Measurements from ENCODE around the gene AFMID.
A peak's percentile ranks its signal among the peaks of the same experiment; 100 is the strongest.
"Not testable (repeated sequence)": the region's sequence is repeated elsewhere in the genome, so short reads cannot be mapped to it uniquely, and the experiment has no call there.

The AFMID gene

DNA sequence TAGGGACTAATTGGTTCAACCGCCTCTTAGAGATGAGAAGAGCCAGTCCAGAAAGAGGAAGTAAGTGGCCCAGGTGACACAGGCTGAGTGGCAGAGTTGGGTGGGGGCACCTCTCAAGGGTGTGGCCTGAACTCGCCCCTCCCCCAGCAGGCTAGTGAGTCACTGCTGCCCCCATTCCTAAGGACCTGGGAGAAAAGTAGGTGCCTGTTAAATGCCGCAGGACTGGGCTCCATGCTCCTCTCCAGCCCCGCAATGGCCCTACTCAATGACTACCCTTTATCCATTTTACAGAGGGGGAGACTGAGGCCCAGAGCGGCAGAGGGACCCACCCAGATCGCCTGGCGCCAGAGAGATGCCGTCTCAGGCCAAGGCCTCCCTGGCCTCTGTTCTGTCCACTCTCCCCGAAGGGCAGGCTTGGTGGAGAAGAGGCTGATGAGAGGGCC is 52.3 kb downstream of the AFMID start:
- DNase-seq: no peak

DNA sequence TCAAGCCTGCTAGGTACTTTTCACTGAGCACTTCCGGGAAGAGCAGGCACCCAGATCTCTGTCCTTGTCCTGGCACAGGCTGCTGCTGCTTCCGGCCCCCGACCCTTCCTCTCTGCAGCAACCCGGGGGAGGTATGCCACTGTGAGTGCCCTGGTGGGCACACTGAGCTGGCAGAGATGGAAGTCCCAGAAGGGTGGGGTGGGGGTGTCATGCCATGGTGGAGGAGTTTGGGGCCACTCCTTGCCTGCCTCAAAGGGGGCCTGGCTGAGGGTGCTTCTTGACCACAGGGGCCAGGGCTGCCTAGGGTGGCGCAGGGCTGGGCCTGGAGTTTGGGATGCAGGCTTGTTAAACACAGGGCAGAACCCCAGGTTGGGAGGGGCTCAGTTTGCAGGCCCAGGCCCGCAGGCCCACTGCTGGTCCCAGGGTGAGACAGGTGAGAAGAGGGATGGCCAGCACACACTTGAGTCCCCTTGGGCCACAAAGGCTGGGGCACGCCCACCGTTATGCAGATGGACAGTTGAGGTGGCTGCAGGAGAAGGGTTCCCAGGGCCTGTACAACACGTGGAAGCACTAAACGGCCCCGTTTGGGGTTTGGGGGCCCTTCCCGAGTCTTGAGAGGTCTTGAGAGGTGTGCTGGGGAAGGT is 53.0 kb downstream of the AFMID start:
- DNase-seq: no peak

DNA sequence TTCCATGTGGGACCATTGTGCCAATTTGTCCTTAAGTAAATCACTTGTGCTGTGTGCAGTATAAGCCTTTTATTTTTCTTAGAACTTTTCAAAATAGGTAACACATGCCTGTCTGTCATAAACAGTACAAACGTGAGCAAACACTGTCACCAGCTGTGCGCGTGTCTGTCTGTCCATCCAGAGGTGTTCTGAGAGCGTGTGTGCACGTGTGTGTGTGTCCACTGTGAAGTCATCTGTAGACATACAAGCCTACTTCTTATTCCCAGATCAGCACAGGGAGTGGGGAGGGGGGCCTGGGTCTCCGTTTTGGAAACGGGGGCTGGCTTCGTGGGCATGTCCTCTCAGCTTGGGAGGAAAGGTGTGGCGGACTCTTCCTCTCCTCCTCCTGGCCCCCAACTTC is 53.7 kb downstream of the AFMID start:
- DNase-seq: no peak

DNA sequence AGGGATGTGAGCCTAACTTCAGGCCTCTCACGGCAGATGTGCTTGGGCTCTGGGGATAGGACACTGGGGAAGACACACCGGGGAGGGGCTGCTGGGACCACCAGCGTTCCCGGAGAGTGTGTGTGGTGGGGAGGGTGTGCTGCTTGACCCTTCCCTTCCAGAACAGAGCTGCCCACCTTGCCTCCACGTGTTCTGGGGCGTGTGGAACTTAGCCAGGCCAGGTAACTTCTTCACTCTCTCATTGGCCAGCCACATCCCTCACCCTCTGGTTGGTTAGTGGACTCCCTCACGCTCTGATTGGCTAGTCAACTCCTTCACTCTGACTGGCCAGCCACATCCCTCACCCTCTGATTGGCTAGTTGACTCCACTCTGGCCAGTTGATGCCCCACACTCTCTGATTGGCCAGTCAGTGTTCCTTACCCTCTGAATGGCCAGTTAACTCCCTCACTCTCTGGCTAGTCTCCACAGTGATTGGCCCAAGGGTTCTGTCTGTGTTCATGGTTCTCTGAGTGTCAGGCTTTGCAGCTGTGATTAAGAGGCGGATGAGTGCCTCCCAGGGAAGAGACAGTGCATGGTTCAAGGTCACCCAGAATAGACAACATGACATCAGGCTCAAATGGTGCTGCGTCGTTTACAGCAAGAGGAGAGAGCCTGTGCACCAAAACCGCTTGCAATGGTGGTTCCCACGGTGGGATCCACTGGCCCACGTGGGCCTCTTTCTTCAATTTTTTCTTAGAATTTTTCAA is 54.3 kb downstream of the AFMID start:
- peak; percentile 74 to 82 for DNase-seq

DNA sequence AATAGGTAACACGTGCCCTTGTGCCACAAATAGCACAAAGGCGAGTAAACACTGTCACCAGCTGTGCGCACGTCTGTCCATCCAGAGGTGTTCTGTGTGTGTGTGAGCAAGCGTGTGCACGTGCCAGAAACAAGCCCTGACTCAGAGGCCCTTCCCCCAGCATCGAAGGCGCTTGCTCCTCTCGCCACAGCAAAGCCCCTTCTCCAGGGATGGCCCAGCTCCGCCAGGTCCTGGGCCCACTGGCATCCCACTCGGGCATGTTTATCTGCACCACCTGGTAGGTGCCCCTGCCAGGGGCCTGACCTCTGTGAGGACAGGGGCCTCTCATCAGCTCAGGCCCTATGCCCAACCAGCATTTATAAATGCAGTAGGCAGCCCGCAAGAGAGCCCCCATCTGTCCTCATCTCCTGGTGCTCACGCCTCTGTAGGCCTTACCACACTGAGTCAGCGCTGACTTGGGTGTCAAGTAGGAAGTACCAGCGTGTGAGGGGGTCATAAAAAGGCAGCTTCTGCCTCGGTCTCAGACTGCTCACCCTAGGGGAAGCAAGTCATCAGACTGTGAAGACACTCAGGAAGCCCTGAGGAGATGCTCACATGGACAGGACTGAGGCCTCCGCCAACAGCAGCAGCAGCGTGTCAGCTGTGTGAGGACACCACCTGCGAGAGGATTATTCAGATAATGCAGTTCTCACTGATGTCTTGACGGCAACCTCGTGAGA is 55.0 kb downstream of the AFMID start:
- DNase-seq: no peak

DNA sequence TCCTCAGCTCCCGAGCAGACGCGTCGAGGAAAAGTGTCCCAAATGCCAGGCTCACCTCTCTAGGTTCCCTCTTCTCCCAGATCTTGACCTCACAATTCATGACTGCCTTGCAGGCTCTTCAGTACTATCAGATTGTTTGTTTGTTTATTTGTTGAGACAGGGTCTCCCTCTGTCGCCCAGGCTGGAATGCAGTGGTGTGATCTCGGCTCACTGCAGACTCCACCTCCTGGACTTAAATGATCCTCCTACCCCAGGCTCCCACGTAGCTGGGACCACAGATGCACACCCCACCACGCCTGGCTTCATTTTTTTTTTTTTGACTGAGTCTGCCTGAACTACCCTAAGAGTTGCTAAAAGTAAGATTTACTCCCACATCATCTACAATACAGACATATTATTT is 60.1 kb downstream of the AFMID start:
- no peak for DNase-seq

DNA sequence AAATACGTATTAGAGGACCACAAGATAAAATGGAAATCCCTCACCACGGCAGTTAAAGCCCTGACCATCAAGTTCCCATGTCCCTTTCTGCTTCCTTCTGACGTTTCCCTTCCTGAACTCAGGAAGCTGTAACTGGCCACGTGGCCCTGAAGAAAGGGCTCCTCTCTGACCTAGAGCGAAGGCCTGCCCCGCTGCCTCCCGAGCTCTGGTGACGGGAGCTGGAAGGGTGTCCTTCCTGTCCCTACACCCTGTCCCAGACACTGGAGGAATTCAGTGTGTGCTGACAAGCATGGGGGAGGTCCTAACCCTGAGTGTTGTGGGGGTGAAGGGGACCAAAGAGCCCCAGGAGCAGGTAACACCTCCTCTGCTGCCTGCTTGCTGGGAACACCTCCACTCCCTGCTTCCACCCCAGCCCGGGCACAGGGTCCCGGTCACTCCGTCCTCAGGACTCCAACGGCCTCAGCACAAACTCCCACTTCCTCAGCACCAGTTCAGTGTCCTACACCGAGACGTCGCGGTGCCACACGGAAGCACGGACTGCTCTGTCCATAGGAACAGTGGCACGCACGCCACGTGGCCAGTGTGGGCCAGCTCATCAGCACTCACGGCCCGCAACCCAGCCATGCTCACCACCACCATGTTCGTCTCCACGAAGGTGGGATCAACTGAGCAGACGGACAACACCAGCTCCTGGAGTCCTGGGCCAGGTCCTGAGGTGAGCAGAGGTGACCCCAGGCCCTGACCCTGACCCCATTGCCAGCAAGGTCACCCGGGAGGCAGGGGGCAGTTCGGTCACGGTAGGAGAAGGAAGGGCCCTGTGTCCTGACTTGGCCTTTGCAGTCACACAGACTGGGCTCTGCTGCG is 61.1 kb downstream of the AFMID start:
- DNase-seq: no peak

DNA sequence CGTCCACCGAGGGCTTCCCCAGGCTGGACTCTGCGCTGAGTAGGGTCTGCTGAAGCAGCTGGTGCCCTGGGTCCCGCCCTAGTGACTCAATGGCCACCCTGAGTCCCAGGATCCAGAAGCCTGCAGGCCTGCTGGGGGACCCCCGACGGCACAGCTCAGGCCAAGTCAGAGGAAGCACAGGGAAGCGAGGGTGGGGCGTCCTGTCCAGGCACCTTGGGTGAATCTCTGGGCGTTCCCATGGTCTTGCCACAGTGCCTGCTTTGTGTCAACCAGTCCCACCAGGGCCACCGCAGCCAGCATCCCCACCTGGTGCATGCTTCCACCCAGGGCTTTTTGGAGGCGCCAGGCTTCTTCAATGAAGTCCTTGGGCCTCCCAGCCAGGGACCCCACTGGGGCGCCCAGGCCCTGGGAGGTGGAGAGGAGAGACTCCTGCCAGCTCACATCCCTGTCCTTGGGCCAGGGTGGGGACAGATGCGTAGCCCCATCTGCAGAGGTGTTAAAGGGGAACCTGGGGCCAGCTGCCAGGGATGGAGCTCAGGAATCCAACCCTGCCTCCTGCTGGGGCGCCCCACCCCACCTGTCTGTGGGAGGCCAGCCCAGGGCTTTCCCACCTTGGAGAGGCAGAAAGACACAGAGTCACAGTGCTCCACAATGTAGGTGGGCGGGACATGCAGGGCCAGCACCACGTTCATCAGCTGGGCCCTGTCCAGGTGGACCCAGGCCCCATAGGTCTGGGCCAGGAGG is 62.1 kb downstream of the AFMID start:
- no peak for DNase-seq

DNA sequence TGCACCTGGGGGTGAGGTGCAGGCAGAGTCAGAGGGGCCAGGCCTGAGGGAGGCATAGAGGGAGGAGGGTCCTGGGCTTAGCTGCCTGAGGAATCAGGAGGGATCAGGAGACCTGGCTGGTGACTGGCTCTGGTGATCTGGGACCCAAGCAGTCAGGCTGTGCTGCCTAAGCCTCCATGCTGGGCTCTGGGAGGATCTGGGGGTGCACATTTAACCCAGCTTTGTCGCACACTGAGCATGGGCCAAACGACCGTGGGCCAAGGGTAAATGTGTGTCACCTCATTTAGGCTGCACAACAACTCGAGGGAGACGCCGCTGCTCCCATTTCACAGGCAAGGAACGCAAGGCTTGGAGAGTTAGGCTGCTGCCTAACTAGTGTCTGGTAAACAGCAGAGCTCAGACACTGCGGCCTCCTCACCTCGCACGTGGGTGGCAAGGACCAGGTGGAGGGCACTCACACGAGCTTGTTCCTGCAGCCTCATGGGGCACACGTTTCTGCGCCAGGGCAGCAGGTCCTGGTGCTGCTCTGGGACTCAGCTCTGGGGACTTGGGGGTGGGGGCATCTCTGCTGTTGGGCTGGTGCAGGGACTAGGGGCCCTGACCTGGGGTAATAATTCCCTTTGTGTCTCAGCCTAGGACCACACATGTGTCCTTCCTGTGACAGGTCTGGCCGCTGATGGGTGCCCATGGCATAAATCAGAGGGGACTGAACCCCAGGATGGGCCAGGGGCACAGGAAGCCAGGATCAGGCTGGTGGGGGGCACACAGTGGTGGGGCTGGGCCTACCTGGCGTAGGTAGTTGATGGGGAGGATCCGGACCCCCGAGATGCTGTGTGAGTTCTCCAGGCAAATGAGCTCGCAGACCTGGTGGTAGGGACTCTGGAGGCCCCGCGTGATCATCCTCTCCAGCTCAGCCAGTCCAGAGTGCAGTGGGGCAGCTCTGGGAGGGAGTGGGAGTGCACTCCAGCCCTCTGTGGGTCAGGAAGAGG is 63.0 kb downstream of the AFMID start:
- no peak for DNase-seq

DNA sequence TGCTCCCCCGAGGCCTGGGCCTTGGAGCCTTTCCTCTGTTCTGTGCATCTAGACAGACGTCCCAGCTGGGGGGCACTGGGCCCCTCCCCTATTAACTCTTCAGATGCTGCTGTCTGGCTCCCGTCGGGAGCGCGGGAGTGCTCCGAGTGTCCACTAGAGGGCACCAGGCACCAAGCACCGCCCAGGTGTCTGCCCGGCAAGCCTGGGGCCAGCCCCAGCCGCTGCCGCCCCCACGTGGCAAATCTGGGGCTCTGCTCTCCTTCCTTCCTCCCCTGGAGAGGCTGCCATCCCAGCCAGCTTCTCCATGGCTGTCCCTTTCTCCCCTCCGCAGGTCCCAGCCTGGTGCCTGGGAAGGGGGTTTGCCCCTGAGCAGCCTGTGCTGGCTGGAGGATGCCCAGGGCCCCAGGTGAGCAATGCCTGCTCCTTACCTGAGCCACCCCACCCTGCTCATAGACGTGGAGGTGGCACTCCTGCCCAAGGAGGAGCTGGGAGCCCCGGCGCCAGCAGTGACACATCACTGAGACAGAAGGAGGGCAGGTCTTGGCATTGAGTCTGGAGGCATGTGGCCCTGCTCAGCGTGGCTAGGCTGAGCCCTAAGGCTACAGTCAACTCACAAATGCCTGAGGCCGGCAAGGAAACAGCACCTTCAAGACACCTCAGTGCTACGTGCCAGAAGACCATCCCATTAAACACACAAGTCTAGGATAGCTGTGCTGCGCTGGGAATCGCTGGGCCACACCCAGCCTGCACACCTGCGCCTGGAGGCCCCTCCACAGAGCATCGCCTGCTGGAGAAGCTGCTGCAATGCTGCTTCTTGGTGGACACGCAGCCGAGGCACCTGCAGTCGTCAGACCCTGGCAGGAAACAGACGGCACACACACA is 64.0 kb downstream of the AFMID start:
- peak; percentile 91 to 94 for DNase-seq

DNA sequence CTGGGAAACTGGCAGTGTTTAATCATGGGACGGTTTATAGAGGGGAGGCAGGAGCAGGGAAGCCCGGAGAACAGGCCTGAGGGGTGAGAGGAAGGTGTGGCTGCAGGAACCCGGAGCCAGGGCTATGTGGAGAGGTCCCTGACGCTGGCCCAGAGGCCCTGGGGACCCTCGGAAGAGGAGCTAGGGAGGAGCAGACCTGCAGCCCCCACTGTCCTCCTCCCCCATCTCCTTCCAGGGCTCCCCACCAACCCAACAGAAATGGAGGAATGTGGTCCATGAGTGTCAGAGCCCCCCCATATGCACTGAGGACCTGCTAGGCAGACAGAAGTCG is 64.6 kb downstream of the AFMID start:
- DNase-seq: no peak

DNA sequence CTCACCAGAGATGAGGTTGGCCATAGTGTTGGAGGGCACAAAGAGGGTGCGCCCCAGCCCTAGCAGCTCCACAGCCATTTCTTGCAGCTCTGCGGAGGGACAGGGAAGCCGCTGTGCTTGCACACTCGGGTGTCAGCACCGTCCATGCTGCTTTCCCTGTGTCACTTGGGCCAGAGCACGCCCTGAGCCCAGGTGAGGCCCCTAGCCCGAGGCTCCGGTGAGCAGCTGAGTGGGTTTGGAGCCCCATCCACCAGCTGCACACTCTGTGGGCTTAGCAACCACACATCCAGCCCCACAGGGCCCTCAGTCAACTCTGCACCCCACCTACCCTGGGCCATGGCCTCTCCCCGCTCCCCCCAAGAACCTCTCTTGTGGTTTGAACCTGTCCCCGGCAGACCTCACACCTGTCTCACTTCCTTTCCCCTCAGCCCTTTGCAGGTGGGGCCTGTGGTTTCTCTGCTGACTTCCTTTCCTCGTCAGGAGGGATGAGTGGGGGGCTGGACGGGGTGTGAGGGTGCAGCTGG is 65.0 kb downstream of the AFMID start:
- DNase-seq: no peak

DNA sequence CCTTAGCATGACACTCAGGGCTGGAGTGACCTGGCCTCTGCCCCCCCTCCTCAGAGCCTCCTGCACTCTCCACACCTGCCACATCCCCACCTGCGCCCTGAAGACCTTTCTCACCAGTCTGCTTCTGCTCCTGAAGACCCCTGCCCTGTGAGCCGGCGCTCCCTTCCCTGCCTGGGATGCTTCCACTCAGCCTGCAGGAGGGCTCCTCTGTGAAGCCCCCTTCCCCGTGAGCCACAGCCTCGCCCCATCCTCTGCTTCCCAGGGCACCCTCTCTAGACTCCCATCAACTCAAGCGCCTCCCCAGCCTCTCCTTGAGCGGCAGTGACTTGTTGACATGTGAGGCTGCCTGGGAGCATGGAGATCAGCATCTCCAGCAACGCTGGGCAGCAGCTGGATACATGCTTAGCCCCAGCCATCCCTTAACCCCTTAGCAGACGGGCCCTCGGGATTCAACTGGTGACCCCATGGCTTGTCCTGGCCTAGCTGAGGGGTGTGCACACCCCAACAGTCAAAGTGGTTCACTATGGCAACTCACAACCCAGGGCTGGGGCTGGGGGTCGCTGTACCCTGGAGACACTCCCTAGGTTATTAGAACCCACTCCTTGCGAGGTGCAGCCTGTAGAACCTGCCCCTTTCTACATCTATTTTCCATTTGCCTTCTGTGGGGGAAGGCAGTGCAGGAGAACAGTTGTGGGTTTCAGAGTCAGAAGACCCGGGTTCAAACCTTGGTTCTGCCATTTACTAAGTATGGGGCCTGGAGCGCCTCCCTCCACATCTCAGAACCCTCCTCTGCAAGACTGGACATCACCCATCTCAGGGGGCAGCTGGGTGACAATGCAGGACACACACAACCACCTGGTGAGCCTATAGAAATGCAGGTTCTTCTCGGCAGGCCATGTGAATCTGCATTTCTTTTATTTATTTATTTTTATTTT is 65.8 kb downstream of the AFMID start:
- DNase-seq: no peak

DNA sequence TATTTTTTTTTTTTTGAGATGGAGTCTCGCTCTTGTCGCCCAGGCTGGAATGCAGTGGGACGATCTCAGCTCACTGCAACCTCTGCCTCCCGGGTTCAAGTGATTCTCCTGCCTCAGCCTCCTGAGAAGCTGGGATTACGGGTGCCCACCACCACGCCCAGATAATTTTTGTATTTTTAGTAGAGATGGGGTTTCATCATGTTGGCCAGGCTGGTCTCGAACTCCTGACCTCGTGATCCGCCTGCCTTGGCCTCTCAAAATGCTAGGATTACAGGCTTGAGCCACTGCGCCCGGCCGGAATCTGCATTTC is 66.4 kb downstream of the AFMID start:
- DNase-seq: not testable (repeated sequence)

DNA sequence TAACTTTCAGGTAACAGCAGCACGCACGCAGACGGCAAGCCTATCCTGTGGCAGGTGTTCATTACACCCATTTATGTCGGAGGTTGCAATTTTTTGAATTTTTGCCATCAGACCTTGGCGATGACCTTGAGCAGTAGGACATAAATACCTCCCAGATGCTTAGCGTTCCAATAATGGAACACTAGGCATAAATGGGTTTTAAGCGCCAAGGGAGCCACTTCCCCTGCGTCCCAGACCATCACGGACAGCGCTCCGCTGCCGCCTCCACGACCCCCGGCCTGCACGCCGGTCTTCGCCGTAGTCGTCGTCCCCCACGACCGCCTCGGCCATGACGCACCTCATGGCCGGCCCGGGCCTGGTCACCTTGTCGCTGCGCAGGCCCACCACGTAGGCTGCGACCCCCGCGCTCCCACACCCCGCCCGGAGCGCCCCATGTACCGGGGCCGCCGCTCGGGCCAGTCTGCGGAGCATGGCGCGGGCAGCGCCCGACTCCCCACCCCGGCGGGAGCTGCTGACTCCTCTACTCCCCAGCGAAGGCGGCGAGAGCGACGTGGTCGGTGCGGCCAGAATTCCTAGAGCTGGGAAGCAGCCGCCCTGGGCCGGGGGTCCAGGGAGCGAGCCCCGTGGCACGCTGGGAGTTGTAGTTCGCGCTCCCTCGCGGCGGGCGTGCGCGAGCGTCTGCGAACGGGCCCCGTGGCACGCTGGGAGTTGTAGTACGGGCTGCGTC is 66.9 kb downstream of the AFMID start:
- DNase-seq: peak; percentile 93 to 94

DNA sequence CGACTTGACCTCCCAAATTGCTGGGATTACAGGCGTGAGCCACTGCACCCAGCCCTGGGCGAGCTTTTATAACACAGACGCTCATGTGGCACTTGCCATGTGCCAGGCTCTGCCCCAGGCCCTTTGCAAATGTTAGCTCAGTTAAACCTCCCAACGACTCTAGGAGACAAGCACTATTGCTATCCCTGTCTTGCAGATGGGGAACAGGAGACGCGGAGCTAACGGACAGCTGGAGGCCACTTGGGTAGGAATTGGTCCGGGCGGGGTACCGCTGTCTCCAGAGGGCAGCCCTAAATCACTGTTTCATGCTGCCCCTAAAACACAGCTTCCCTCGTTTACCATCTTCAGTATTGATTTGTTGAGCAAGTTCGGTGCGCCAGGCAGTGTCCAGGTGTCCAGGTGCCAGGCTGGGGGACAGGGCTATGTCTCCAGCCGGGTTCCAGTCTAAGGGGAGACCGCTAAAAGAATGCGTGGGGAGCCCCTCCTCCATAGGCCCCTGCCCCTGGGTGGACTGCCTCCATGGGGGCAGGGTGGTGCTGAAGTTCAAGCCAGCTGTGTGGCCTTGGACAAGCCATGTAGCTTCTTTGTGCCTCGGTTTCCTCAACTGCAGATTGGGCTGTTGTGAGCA is 68.0 kb downstream of the AFMID start:
- DNase-seq: no peak

DNA sequence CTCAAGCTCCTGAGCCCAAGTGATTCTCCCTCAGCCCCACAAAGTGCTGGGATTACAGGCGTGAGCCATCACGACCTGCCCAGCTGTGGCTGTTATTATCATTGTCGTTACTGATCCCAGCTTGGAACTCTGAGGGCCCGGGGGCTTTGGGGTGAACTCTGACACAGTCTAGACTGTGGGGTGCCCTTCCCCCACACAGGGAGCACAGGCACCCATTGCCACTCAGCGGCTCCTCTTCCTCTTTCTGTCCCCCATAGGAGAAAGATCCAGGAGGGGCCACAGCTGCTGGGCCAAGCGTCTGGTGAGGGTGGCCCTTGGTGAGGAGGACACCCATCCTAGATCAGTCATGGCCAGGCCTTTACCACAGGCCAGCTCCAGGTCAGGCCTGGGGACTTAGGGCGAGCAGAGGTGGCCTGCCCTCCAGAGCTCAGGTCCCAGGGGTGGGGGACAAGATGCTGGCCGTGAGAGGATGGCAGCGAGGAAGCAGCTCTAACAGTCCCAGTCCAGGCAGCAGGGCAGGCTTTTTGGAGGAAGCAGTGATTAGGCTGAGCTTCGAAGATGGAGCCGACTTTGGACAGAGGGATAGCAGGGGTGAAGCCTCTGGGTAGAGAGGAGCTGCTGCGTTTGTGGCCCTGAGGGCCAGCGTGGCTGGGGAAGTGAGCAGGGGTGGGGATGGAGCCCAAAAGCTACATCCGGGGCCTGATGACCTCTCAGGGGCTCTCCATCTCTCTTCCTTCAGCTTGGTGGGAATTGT is 69.0 kb downstream of the AFMID start:
- no peak for DNase-seq

Data from NCI-H524 (cell line).